Measurements from ENCODE around the gene LHFPL2. TPM values are rescaled to one million over a fixed set of nuclear protein-coding genes. Genes with fewer than 3 reads are reported as not detected.
A peak's percentile ranks its signal among the peaks of the same experiment; 100 is the strongest.

Gene LHFPL2
- total and polyA plus RNA-seq, 2 of the 4 experiments (the other 2 are of a cell fraction) = 6.5 to 11.3 TPM

DNA sequence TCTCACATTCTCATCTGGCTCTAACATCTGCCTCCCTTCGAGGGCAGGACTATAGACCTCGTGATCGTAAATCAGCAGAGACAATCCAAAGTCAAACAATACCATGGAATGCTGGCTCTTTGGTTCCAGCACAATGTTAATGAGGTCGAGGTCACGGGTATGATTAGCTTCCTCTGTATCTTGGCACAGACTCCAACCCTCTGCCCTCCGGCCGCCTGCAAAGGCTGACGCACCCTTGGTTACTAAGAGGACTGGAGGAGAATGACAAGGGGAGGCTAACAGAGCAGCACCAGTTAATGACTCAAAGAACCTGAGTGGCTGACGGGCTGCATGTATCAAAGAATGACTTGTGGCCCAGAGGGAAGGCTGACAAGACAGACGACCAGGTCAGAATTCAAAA, 10.1 kb downstream of the LHFPL2 start (continued):
- no peak for TF ChIP-seq MAFK (IDR thresholded peaks at IDR 0.05; ENCODE audit: low read depth, low read length)

DNA sequence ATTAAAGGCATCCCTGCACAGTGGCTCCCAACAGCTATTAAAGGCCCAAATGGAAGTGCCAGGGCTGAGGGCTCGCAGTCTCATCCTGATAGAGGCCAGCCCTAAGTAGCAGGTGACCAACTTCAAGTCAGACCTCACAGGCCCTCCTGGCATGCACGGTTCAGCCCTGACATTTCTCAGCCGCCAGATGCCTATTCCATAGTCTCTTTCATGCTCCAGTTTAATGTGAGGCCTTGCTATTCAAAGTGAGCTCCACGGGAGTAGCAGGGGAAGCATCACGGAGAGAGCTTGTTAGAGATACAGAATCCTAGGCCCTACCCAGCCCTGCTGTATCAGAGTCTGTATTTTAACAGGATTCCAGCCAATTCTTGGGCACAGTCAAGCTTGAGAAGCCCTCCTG, 11.1 kb downstream of the LHFPL2 start:
- Histone ChIP-seq H3K4me1 (ENCODE audit: control insufficient read depth, insufficient read depth, low read length) (peaks cover 41% of the 10 kb centered on the region), H4K91ac (ENCODE audit: insufficient read depth, low read depth, low read length) (peak overlapping the region; percentile 27), H3K9me1 (ENCODE audit: insufficient read depth, low read length) (peaks cover 40% of the 10 kb centered on the region), H2BK120ac (ENCODE audit: low read depth, low read length) (peak overlapping the region; percentile 47; the same call in 1 of the 2 replicates), H2AK9ac (replicated peaks; ENCODE audit: low read depth, low read length, poor library complexity) (no peak overlapping the region), H2BK20ac (ENCODE audit: low read depth, low read length) (peak overlapping the region; percentile 58; the same call in 1 of the 2 replicates), H3K18ac (ENCODE audit: low read depth, low read length) (no peak overlapping the region; the same call in 1 of the 2 replicates), H3K4ac (ENCODE audit: low read depth, low read length) (peak overlapping the region; percentile 51), H3K14ac (replicated peaks; ENCODE audit: low read depth, low read length) (peak overlapping the region; percentile 35), H3K27ac (ENCODE audit: insufficient read depth, low read length) (0 out of 2 replicates have a peak overlapping the region, but pooled peaks have one; percentile 10), H3K9ac (ENCODE audit: low read depth, low read length) (no peak overlapping the region), H3K4me3 (ENCODE audit: insufficient read depth, low read depth, low read length) (no peak overlapping the region), H3K27me3 (ENCODE audit: control insufficient read depth, insufficient read depth, low read length) (no peaks in the 10 kb centered on the region), H3K36me3 (ENCODE audit: control insufficient read depth, insufficient read depth, low read length) (peaks cover 10% of the 10 kb centered on the region), H2AFZ (replicated peaks; ENCODE audit: low read length, poor library complexity) (no peak overlapping the region), H3K56ac (ENCODE audit: extremely low read depth, insufficient read depth, low read length) (no peak overlapping the region), H3K4me2 (ENCODE audit: low read depth, low read length) (no peak overlapping the region), H3K23ac (ENCODE audit: low read depth, low read length) (0 out of 2 replicates have a peak overlapping the region, but pooled peaks have one; percentile 14), H2BK15ac (ENCODE audit: low read depth, low read length) (peak overlapping the region; percentile 58; the same call in 1 of the 3 replicates), H3K79me1 (ENCODE audit: low read depth in 1 of 2, low read length in 2 of 2) (peaks cover 54 to 90% of the 10 kb centered on the region in 2 experiments), H2AK5ac (ENCODE audit: low read depth, low read length) (peak overlapping the region; percentile 59; the same call in 1 of the 2 replicates), H2BK5ac (ENCODE audit: low read depth, low read length, poor library complexity, severe bottlenecking) (no peak overlapping the region), H4K20me1 (ENCODE audit: insufficient read depth, low read length) (peaks cover 53% of the 10 kb centered on the region; the same call in 1 of the 2 replicates), H4K5ac (ENCODE audit: low read depth, low read length) (no peak overlapping the region), H4K8ac (ENCODE audit: low read depth in 2 of 2, low read length in 2 of 2) (peak overlapping the region in 1 of 2 experiments; percentile 9; a peak in 1 of 4 replicates), H3K9me3 (ENCODE audit: control insufficient read depth, insufficient read depth, low read length) (no peaks in the 10 kb centered on the region)
- DNase-seq (no peak), ATAC-seq (ENCODE audit: low read depth) (no peak)
- in situ Hi-C loops (cut with MboI; ENCODE audit: low sequenced_read_pairs) = loop anchor here (5.0 kb wide), 1 partner anchor 100 kb away; no protein-coding TSS in a partner anchor
- WGBS, 2 experiments (ENCODE audit: extremely low coverage in 2 of 2, insufficient read length in 1 of 2) = 92% methylated on average over 4 of the region's 5 CpGs; no CpG with 5 or more reads in 1 of the 2 experiments
- BruUV-seq (replicated peaks) = no TSS peak
- POLR2A ChIA-PET (ENCODE audit: unreplicated experiment) = no interaction called here
- CTCF ChIA-PET = interaction anchor here (0.6 to 1.1 kb wide), 3 partner anchors 7 to 9 kb away, joined by 3 to 8 read pairs (median 3); no protein-coding TSS in a partner anchor
- TF ChIP-seq SMC3 (IDR thresholded peaks at IDR 0.05; ENCODE audit: low read depth, low read length) = no peak
- no peak for TF ChIP-seq POLR2A (IDR thresholded peaks at IDR 0.05; ENCODE audit: low read depth, low read length)
- no peak for TF ChIP-seq MAFK (IDR thresholded peaks at IDR 0.05; ENCODE audit: low read depth, low read length)
- no peak for TF ChIP-seq MXI1 (IDR thresholded peaks at IDR 0.05; ENCODE audit: borderline replicate concordance, low read depth, low read length)
- TF ChIP-seq RAD21 (IDR thresholded peaks at IDR 0.05; ENCODE audit: low read length) = no peak
- no peak for TF ChIP-seq RFX5 (IDR thresholded peaks at IDR 0.05; ENCODE audit: low read depth, low read length)
- no peak for TF ChIP-seq ELK1 (IDR thresholded peaks at IDR 0.05; ENCODE audit: borderline replicate concordance, low read depth, low read length)
- TF ChIP-seq CEBPB (IDR thresholded peaks at IDR 0.05; ENCODE audit: low read depth, low read length) = no peak
- no peak for TF ChIP-seq CHD1 (IDR thresholded peaks at IDR 0.05; ENCODE audit: low read depth, low read length)
- TF ChIP-seq, protein P1, sequence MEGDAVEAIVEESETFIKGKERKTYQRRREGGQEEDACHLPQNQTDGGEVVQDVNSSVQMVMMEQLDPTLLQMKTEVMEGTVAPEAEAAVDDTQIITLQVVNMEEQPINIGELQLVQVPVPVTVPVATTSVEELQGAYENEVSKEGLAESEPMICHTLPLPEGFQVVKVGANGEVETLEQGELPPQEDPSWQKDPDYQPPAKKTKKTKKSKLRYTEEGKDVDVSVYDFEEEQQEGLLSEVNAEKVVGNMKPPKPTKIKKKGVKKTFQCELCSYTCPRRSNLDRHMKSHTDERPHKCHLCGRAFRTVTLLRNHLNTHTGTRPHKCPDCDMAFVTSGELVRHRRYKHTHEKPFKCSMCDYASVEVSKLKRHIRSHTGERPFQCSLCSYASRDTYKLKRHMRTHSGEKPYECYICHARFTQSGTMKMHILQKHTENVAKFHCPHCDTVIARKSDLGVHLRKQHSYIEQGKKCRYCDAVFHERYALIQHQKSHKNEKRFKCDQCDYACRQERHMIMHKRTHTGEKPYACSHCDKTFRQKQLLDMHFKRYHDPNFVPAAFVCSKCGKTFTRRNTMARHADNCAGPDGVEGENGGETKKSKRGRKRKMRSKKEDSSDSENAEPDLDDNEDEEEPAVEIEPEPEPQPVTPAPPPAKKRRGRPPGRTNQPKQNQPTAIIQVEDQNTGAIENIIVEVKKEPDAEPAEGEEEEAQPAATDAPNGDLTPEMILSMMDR (conservative IDR thresholded peaks at IDR 0.05; ENCODE audit: low read depth, low read length) = no peak
- no peak for TF ChIP-seq NFE2L2 (IDR thresholded peaks at IDR 0.05; ENCODE audit: low read depth, low read length)
- dilution Hi-C loops (cut with HindIII; ENCODE audit: low sequenced_read_pairs, unreplicated experiment) = no loop called here
- intact Hi-C loops (cut with micrococcal nuclease) = loop anchor here (10.0 kb wide), 1 partner anchor 317 kb away; no protein-coding TSS in a partner anchor

All from IMR-90 (cell line).